Breast epithelium (tissue), 3 donors: Measurements from ENCODE around the gene SMIM43.

Source experiments
- CTCF ChIP-seq, 3 donors: fragments of 450-650 bp; IDR thresholded peaks; one replicate each; pipeline ENCODE4 v1.5.1; 2016 to 2017; ENCODE audit warnings: antibody characterized with exemption in 3 of 3, mild to moderate bottlenecking in 3 of 3, moderate library complexity in 3 of 3
- POLR2A ChIP-seq: fragments of 450-650 bp; IDR thresholded peaks from one replicate; pipeline ENCODE4 v1.6.1; 2016; ENCODE audit warnings: antibody characterized with exemption, mild to moderate bottlenecking, moderate library complexity

- TF ChIP-seq CTCF (IDR thresholded peaks at IDR 0.05) (no peak), POLR2A (no peak)
These were observed 18.2 kb upstream of the SMIM43 start for GRCh38 chr4:121783210-121783609.
